ENCODE measurements around the gene NHS.

Gene NHS

GRCh38 chrX:17372052-17372451 lies 2.9 kb upstream of the NHS start:
- no peak for TF ChIP-seq REST (IDR thresholded peaks at IDR 0.05; ENCODE audit: insufficient read depth in 1 of 2, low read depth in 2 of 2, low read length in 2 of 2)
- TF ChIP-seq POLR2AphosphoS5 (IDR thresholded peaks at IDR 0.05; ENCODE audit: low read depth, low read length): no peak
- no peak for TF ChIP-seq TAF1 (IDR thresholded peaks at IDR 0.05; ENCODE audit: borderline replicate concordance, insufficient read depth, low read length)
- no peak for TF ChIP-seq SIN3A (IDR thresholded peaks at IDR 0.05; ENCODE audit: borderline replicate concordance, insufficient read depth, low read length)
- TF ChIP-seq FOXP2 (optimal IDR thresholded peaks at IDR 0.05; ENCODE audit: borderline replicate concordance, extremely low read depth, extremely low read length, insufficient read depth): no peak

DNA sequence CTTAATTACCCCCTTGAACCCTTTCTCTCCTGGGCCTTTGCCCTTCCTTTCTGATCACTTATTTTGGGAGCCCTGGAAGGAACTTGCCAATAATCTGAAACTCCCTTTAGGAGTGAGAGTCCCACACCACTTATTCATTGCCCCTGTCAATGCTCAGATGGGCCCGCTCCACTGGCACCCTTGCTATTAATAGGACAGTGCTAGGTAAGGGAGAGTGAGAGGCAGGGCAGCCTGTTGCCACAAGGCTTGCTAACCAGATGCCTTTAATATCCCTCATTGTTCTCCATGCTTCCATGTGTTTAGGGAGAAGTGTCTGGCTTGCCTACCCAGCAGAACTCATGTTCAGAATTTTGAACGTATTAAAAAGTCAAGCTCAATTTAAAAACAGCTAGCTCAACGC lies 1.7 kb upstream of the NHS start:
- TF ChIP-seq SIN3A (IDR thresholded peaks at IDR 0.05; ENCODE audit: borderline replicate concordance, insufficient read depth, low read length): no peak
- no peak for TF ChIP-seq REST (IDR thresholded peaks at IDR 0.05; ENCODE audit: insufficient read depth in 1 of 2, low read depth in 2 of 2, low read length in 2 of 2)
- no peak for TF ChIP-seq POLR2AphosphoS5 (IDR thresholded peaks at IDR 0.05; ENCODE audit: low read depth, low read length)
- no peak for TF ChIP-seq FOXP2 (optimal IDR thresholded peaks at IDR 0.05; ENCODE audit: borderline replicate concordance, extremely low read depth, extremely low read length, insufficient read depth)
- TF ChIP-seq TAF1 (IDR thresholded peaks at IDR 0.05; ENCODE audit: borderline replicate concordance, insufficient read depth, low read length): no peak

- no peak for TF ChIP-seq POLR2AphosphoS5 (IDR thresholded peaks at IDR 0.05; ENCODE audit: low read depth, low read length)
- TF ChIP-seq REST (IDR thresholded peaks at IDR 0.05; ENCODE audit: insufficient read depth in 1 of 2, low read depth in 2 of 2, low read length in 2 of 2): no peak
- no peak for TF ChIP-seq TAF1 (IDR thresholded peaks at IDR 0.05; ENCODE audit: borderline replicate concordance, insufficient read depth, low read length)
- no peak for TF ChIP-seq SIN3A (IDR thresholded peaks at IDR 0.05; ENCODE audit: borderline replicate concordance, insufficient read depth, low read length)
- no peak for TF ChIP-seq FOXP2 (optimal IDR thresholded peaks at IDR 0.05; ENCODE audit: borderline replicate concordance, extremely low read depth, extremely low read length, insufficient read depth)
Measured at GRCh38 chrX:17375367-17375636, 302 bp downstream of the NHS start.

- TF ChIP-seq TAF1 (IDR thresholded peaks at IDR 0.05; ENCODE audit: borderline replicate concordance, insufficient read depth, low read length) (no peak), POLR2AphosphoS5 (IDR thresholded peaks at IDR 0.05; ENCODE audit: low read depth, low read length) (no peak), REST (IDR thresholded peaks at IDR 0.05; ENCODE audit: insufficient read depth in 1 of 2, low read depth in 2 of 2, low read length in 2 of 2) (no peak), FOXP2 (optimal IDR thresholded peaks at IDR 0.05; ENCODE audit: borderline replicate concordance, extremely low read depth, extremely low read length, insufficient read depth) (no peak), SIN3A (IDR thresholded peaks at IDR 0.05; ENCODE audit: borderline replicate concordance, insufficient read depth, low read length) (no peak)
Measured at GRCh38 chrX:17375637-17376430, 834 bp downstream of the NHS start.

All from PFSK-1 (cell line).